ENCODE measurements around the gene ACVR2B. TPM values are rescaled to one million over a fixed set of nuclear protein-coding genes. Genes with fewer than 3 reads are reported as not detected.

The ACVR2B gene
- total RNA-seq, 1 donor from 2014 or later, result 8.2 TPM

DNA sequence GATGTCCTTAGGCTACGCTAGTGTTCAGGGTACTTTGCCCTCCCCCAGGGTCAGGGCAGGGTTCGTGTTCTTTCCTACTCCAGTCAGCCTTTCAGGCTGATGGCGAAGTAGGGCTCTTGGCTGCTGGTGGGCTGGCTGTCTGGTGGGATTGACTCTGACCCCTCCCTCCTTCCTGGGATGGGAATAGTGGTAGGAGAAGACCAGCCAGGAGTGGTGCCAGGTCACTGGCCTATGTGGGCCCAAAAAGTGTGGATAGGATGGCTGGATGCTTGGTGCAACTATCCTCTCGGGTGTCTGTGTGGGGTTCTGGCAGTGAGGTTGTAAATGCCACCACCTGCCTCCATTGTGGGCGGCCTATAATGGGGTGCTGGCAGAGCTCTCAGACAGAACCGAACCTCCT is 22.0 kb downstream of the ACVR2B start:
- Histone ChIP-seq H3K27ac (no peak overlapping the region), H3K27me3 (ENCODE audit: low read depth) (no peaks in the 10 kb centered on the region), H3K4me3 (no peak overlapping the region), H3K4me1 (peaks cover 22% of the 10 kb centered on the region), H3K9me3 (no peaks in the 10 kb centered on the region), H3K36me3 (peaks cover 21% of the 10 kb centered on the region)
- ATAC-seq, result no peak
- intact Hi-C loops (cut with DNase I), result no loop called here
- no peak for DNase-seq
- TF ChIP-seq, protein P1, sequence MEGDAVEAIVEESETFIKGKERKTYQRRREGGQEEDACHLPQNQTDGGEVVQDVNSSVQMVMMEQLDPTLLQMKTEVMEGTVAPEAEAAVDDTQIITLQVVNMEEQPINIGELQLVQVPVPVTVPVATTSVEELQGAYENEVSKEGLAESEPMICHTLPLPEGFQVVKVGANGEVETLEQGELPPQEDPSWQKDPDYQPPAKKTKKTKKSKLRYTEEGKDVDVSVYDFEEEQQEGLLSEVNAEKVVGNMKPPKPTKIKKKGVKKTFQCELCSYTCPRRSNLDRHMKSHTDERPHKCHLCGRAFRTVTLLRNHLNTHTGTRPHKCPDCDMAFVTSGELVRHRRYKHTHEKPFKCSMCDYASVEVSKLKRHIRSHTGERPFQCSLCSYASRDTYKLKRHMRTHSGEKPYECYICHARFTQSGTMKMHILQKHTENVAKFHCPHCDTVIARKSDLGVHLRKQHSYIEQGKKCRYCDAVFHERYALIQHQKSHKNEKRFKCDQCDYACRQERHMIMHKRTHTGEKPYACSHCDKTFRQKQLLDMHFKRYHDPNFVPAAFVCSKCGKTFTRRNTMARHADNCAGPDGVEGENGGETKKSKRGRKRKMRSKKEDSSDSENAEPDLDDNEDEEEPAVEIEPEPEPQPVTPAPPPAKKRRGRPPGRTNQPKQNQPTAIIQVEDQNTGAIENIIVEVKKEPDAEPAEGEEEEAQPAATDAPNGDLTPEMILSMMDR (IDR thresholded peaks at IDR 0.05), result no peak

DNA sequence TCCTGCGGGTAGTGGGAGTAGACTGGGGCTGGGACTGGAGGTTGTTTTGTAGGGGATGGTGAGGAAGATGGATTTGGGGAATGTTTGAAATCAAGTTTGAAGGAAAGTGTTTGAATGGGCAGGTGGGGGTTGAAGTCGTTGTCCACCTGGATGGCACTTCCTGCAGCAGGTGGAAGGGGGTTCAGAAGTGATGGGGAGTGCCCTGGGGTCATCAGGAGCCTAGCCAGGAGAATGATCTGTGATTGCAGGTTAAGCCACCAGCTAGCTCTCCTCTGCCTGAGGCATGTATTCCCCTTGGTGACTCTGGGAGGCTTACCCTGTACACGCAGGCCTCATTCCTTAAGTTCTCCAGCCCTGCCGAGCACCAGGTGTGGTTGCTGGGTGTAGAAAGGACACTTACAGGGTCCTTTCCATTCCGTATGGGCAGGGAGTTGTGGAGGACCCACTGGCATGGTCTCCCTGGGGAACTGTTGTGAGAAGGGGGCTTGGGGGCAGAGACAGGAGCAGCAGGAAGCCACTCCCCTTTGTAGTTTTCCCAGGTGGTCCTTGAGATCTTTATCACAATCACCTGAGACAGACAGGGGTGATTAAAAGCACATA is 22.6 kb downstream of the ACVR2B start:
- intact Hi-C loops (cut with DNase I), result no loop called here
- TF ChIP-seq, protein P1 (IDR thresholded peaks at IDR 0.05), result no peak
- Histone ChIP-seq H3K27ac (no peak overlapping the region), H3K4me3 (no peak overlapping the region), H3K27me3 (ENCODE audit: low read depth) (no peaks in the 10 kb centered on the region), H3K36me3 (peaks cover 26% of the 10 kb centered on the region), H3K4me1 (peaks cover 22% of the 10 kb centered on the region), H3K9me3 (no peaks in the 10 kb centered on the region)
- no peak for ATAC-seq
- DNase-seq, result no peak

DNA sequence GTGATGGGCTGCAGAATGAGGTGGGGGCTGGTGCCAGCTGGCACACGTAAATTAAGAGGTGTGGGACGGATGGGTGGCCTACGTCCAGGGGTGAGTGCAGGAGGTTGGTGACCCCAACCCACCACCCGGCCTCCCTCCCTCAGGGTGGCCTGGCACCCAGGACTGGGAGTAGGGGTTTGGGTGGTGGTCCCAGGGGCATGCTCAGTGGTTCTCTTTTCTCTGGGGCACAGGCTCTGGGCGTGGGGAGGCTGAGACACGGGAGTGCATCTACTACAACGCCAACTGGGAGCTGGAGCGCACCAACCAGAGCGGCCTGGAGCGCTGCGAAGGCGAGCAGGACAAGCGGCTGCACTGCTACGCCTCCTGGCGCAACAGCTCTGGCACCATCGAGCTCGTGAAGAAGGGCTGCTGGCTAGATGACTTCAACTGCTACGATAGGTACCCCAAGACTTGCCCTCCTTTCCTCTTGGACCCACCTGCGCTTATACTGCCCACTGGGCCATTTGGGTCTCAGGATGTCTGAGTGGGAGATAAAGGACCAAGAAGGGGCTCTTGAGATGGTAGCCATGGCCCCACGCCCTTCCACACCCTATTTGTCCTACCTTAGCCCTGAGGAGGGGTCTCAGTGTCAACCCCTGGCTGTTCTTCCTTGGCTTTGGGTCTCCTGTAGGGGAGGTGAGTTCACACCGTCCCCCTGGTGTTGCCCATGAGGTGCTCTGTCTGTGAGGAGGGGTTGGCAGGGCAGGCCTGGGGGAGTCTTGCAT is 23.5 kb downstream of the ACVR2B start:
- Histone ChIP-seq H3K36me3 (peaks cover 36% of the 10 kb centered on the region), H3K4me1 (peaks cover 13% of the 10 kb centered on the region), H3K4me3 (no peak overlapping the region), H3K27me3 (ENCODE audit: low read depth) (no peaks in the 10 kb centered on the region), H3K9me3 (no peaks in the 10 kb centered on the region), H3K27ac (no peak overlapping the region)
- no peak for DNase-seq
- intact Hi-C loops (cut with DNase I), result no loop called here
- no peak for ATAC-seq
- TF ChIP-seq, protein P1 (IDR thresholded peaks at IDR 0.05), result no peak

DNA sequence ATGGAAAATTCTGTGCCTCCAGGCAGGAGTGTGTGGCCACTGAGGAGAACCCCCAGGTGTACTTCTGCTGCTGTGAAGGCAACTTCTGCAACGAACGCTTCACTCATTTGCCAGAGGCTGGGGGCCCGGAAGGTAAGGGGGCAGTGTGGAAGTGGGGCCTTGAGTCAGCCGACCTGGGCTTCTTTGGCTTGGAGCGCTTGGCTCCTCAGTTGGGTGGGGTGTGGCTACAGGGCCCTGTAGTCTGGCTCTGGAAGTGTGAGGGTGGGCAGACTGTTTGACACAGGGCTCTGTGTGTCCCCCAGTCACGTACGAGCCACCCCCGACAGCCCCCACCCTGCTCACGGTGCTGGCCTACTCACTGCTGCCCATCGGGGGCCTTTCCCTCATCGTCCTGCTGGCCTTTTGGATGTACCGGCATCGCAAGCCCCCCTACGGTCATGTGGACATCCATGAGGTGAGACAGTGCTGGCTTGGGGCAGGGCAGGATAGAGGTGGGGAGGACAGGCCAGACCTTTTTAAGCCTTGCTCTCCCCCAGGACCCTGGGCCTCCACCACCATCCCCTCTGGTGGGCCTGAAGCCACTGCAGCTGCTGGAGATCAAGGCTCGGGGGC is 24.3 kb downstream of the ACVR2B start:
- Histone ChIP-seq H3K27ac (no peak overlapping the region), H3K9me3 (no peaks in the 10 kb centered on the region), H3K4me1 (peaks cover 6% of the 10 kb centered on the region), H3K4me3 (no peak overlapping the region), H3K27me3 (ENCODE audit: low read depth) (no peaks in the 10 kb centered on the region), H3K36me3 (peaks cover 43% of the 10 kb centered on the region)
- no peak for DNase-seq
- ATAC-seq, result no peak
- intact Hi-C loops (cut with DNase I), result no loop called here
- TF ChIP-seq, protein P1 (IDR thresholded peaks at IDR 0.05), result no peak

DNA sequence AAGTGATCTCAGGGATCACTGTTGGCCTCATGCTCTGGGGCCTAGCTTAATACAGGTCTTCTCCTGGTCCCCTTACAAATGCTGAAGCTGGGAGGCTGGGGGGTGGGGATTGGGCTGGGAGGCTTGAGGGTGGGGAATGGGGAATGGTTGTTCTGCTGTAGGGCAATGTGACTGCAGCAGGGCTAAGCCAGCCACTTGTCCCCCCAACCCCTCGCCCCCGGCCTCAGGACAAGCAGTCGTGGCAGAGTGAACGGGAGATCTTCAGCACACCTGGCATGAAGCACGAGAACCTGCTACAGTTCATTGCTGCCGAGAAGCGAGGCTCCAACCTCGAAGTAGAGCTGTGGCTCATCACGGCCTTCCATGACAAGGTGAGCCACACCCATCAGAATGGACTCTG is 25.2 kb downstream of the ACVR2B start:
- Histone ChIP-seq H3K9me3 (no peaks in the 10 kb centered on the region), H3K4me1 (no peaks in the 10 kb centered on the region), H3K36me3 (peaks cover 53% of the 10 kb centered on the region), H3K27me3 (ENCODE audit: low read depth) (no peaks in the 10 kb centered on the region), H3K4me3 (no peak overlapping the region), H3K27ac (no peak overlapping the region)
- DNase-seq (no peak), ATAC-seq (no peak)
- intact Hi-C loops (cut with DNase I), result no loop called here
- TF ChIP-seq, protein P1 (IDR thresholded peaks at IDR 0.05), result no peak
